ENCODE measurements around the gene FBXO21.

GRCh38 chr12:117178745-117179144, 11.5 kb downstream of the FBXO21 start:
- TF ChIP-seq CTCF (IDR thresholded peaks at IDR 0.05; ENCODE audit: insufficient read depth, low read length, poor library complexity, severe bottlenecking): no peak
- no peak for TF ChIP-seq EZH2phosphoT487 (conservative IDR thresholded peaks at IDR 0.05; ENCODE audit: low read length)
